Fibroblast of pulmonary artery (primary cell): ENCODE data around the gene EPHB1.
"Not testable (repeated sequence)": the region's sequence is repeated elsewhere in the genome, so short reads cannot be mapped to it uniquely, and the experiment has no call there.

ENCODE experiments used
- DNase-seq: peaks from one replicate; pipeline ENCODE4 v3.0.0-alpha.2; 2010; ENCODE audit warnings: low read depth
- H3K4me3 ChIP-seq: replicated peaks from 2 replicates; pipeline ENCODE4 v1.5.1; 2011; ENCODE audit warnings: low read depth, mild to moderate bottlenecking, control low read depth, low read length, moderate library complexity
- CTCF ChIP-seq: IDR thresholded peaks from 2 replicates; pipeline ENCODE4 v1.5.1; 2011; ENCODE audit warnings: mild to moderate bottlenecking, control low read depth, low read length, inconsistent platforms; ENCODE audit errors: missing control alignments

The EPHB1 gene

GRCh38 chr3:135020181-135020580, 225.1 kb downstream of the EPHB1 start:
- no peak overlapping the region for H3K4me3 ChIP-seq
- TF ChIP-seq CTCF: no peak
- DNase-seq: no peak

- no peak for DNase-seq
- TF ChIP-seq CTCF: no peak
- no peak overlapping the region for H3K4me3 ChIP-seq
Observed at GRCh38 chr3:135023996-135024658, 229.1 kb downstream of the EPHB1 start.

GRCh38 chr3:135030768-135031615, 235.9 kb downstream of the EPHB1 start:
- H3K4me3 ChIP-seq, DNase-seq: not testable (repeated sequence)

GRCh38 chr3:135033737-135034136, 238.7 kb downstream of the EPHB1 start:
- no peak for TF ChIP-seq CTCF
- DNase-seq: no peak
- H3K4me3 ChIP-seq: no peak overlapping the region

GRCh38 chr3:135034291-135034768, 239.3 kb downstream of the EPHB1 start:
- no peak overlapping the region for H3K4me3 ChIP-seq
- no peak for DNase-seq
- TF ChIP-seq CTCF: no peak

- no peak for DNase-seq
- no peak overlapping the region for H3K4me3 ChIP-seq
- TF ChIP-seq CTCF: no peak
Observed at GRCh38 chr3:135034891-135035440, 239.9 kb downstream of the EPHB1 start.

GRCh38 chr3:135038186-135038585, 243.1 kb downstream of the EPHB1 start:
- no peak for DNase-seq
- H3K4me3 ChIP-seq: no peak overlapping the region
- no peak for TF ChIP-seq CTCF

- H3K4me3 ChIP-seq, DNase-seq: not testable (repeated sequence)
Observed at GRCh38 chr3:135039536-135039935, 244.5 kb downstream of the EPHB1 start.
